SH-SY5Y (cell line): Measurements from ENCODE around the gene AIFM2.

Experiments
- GATA2 ChIP-seq: IDR thresholded peaks from 2 replicates; pipeline ENCODE4 v1.6.1; 2011; ENCODE audit warnings: mild to moderate bottlenecking, low read depth, low read length
- GATA3 ChIP-seq: IDR thresholded peaks from 2 replicates; pipeline ENCODE4 v1.6.1; 2011; ENCODE audit warnings: low read depth, mild to moderate bottlenecking, low read length, moderate library complexity

AIFM2 gene

GRCh38 chr10:70069346-70069745 is 63.3 kb downstream of the AIFM2 start:
- TF ChIP-seq GATA3 (no peak), GATA2 (no peak)

- TF ChIP-seq GATA2, result no peak
- TF ChIP-seq GATA3, result no peak
These were observed 63.7 kb downstream of the AIFM2 start for GRCh38 chr10:70068925-70069324.

DNA sequence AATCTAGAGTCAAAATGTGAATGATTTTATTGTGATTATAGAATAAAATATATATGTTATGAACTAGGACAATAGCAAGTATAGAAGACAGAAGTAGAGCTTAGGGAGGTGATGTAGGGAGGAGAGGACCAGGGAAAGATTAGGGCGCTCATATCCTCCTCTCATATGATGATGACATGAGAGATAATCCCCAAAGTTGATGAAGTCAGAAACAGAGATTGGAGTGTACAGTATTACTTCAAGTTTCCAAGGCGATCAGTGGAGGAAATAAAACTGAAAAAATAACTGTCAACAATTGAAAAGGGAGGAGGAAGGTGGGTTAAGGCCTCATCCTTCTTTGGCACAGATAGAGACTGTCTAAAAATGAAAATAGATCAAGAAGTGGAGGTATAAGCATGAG is 65.0 kb downstream of the AIFM2 start:
- no peak for TF ChIP-seq GATA2
- no peak for TF ChIP-seq GATA3

DNA sequence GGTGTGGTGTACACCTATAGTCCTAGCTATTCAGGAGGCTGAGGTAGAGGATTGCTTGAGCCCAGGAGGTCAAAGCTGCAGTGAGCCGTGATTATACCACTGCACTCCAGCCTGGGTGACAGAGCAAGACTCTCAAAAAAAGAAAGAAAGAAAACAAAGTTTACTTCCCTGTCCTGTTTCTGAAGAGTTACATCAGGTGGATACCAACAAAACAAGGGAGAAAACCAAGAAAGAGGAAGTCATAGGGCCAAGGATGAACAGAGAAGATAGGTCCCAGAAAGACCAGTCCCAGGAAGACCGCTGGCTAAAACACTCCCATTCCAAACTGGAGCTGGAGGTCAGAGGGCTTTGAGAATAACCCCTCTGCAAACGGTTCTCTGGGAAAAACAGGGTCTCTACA is 66.4 kb downstream of the AIFM2 start:
- TF ChIP-seq GATA3, result no peak
- no peak for TF ChIP-seq GATA2

DNA sequence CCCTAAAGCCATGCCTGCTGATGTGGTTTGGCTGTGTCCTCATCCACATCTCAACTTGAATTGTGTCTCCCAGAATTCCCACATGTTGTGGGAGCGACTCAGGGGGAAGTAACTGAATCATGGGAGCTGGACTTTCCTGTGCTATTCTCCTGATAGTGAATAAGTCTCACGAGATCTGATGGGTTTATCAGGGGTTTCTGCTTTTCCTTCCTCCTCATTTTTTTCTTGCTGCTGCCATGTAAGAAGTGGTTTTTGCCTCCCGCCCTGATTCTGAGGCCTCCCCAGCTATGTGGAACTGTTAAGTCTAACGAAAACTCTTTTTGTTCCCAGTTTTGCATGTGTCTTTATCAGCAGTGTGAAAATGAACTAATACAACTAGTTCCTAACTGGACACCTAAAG is 68.1 kb downstream of the AIFM2 start:
- no peak for TF ChIP-seq GATA2
- TF ChIP-seq GATA3, result no peak

DNA sequence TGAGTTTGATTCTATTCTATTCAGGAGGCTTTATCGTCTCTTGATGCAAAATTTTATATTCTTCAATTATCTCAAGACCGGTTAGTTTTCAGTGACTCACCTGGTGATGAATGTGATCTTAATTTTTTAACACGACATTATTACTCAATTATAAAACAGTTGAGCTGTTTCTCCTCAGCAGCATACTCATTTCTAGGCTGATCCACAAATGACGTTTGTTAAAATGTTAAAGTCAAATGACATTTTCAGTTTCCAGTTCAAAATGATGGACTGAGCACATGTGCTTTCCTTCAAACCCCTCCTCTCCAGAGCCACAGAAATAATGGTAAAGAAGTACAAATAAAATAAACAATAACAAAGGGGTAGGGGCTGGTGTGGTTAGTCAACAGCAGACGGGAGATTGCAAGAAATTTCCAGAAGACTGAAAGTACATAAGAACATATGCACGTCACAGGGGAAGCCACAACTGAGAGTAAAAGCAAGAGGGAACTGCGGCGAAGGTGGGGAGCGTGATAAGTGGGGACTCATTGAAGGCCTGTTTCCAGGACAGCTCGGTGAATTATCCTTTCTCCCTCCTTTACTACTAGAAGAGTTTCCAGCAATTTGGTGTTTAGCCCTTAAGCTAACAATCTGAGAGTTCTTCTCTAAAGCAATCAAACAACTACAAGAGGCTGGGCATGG is 69.1 kb downstream of the AIFM2 start:
- TF ChIP-seq GATA2, result no peak
- no peak for TF ChIP-seq GATA3
